K562 (cell line): ENCODE data around the gene ATG7. TPM values are rescaled to one million over a fixed set of nuclear protein-coding genes. Genes with fewer than 3 reads are reported as not detected.

Experiments used
- ATF1 ChIP-seq, 2 experiments: fragments of 450-650 bp in 1 of 2; IDR thresholded peaks; 2 replicates each; pipeline ENCODE4 v1.6.1; 2016; ENCODE audit warnings: missing compliant biosample characterization in 1 of 2, missing genetic modification characterization in 1 of 2
- FOSL1 ChIP-seq: fragments of 200-800 bp; sonication (Bioruptor generic); conservative IDR thresholded peaks from 2 replicates; pipeline ENCODE4 v1.6.1; 2016; ENCODE audit warnings: missing genetic modification characterization, missing compliant biosample characterization
- GTF2F1 ChIP-seq: IDR thresholded peaks from 2 replicates; pipeline ENCODE4 v1.6.1; 2011; ENCODE audit warnings: low read depth, low read length, improper control_type of control experiment
- KLF13 ChIP-seq: fragments of 450-650 bp; IDR thresholded peaks from 2 replicates; pipeline ENCODE4 v1.6.1; 2016; ENCODE audit warnings: missing genetic modification characterization, low read depth, mild to moderate bottlenecking, missing compliant biosample characterization, moderate library complexity, borderline replicate concordance
- LEF1 ChIP-seq: fragments of 450-650 bp; IDR thresholded peaks from 2 replicates; pipeline ENCODE4 v1.6.1; 2016; ENCODE audit warnings: mild to moderate bottlenecking
- PATZ1 ChIP-seq: fragments of 250-450 bp; sonication (Bioruptor Pico); IDR thresholded peaks from 2 replicates; pipeline ENCODE4 v1.5.0; 2020; ENCODE audit warnings: mild to moderate bottlenecking, borderline replicate concordance
- PML ChIP-seq: IDR thresholded peaks from 2 replicates; pipeline ENCODE4 v1.6.1; 2012; ENCODE audit warnings: low read length, inconsistent platforms
- RAD51 ChIP-seq: fragments of 450-650 bp; IDR thresholded peaks from 2 replicates; pipeline ENCODE4 v1.7.1; 2016; ENCODE audit warnings: low read depth, mild to moderate bottlenecking, borderline replicate concordance
- RFX1 ChIP-seq: fragments of 450-650 bp; IDR thresholded peaks from 2 replicates; pipeline ENCODE4 v1.6.1; 2016; ENCODE audit warnings: mild to moderate bottlenecking, moderate library complexity
- SOX6 ChIP-seq: fragments of 450-650 bp; IDR thresholded peaks from 2 replicates; pipeline ENCODE4 v1.6.1; 2014; ENCODE audit warnings: mild to moderate bottlenecking
- SP1 ChIP-seq: sonication (generic); formaldehyde crosslinking; IDR thresholded peaks from 2 replicates; pipeline ENCODE4 v1.8.1; 2022; ENCODE audit warnings: mild to moderate bottlenecking, missing genetic modification reagents
- SRSF9 ChIP-seq: fragments of 200-400 bp; formaldehyde crosslinking; IDR thresholded peaks from 2 replicates; pipeline ENCODE4 v1.6.1; 2017; ENCODE audit warnings: low read depth, low read length, borderline replicate concordance
- TBP ChIP-seq: optimal IDR thresholded peaks from 2 replicates; pipeline ENCODE3; 2011; ENCODE audit warnings: low read depth, low read length, improper control_type of control experiment
- TCF3 ChIP-seq: sonication (generic); formaldehyde crosslinking; IDR thresholded peaks from 2 replicates; pipeline ENCODE4 v1.4.0; 2020; ENCODE audit warnings: mild to moderate bottlenecking, missing genetic modification reagents
- TGIF2 ChIP-seq: sonication (generic); formaldehyde crosslinking; IDR thresholded peaks from 2 replicates; pipeline ENCODE4 v1.8.1; 2022; ENCODE audit warnings: mild to moderate bottlenecking, missing genetic modification reagents, moderate library complexity
- THRAP3 ChIP-seq: fragments of 450-650 bp; IDR thresholded peaks from 2 replicates; pipeline ENCODE4 v1.6.1; 2016; ENCODE audit warnings: mild to moderate bottlenecking, inconsistent platforms, borderline replicate concordance
- ZNF140 ChIP-seq: fragments of 250-450 bp; sonication (Bioruptor Pico); IDR thresholded peaks from 2 replicates; pipeline ENCODE4 v1.8.0; 2021; ENCODE audit warnings: moderate library complexity, mild to moderate bottlenecking, inconsistent platforms
- ZNF431 ChIP-seq: sonication (generic); formaldehyde crosslinking; IDR thresholded peaks from 2 replicates; pipeline ENCODE4 v1.8.0; 2022; ENCODE audit warnings: mild to moderate bottlenecking, missing genetic modification reagents
- ZNF445 ChIP-seq: fragments of 250-450 bp; sonication (Bioruptor Pico); IDR thresholded peaks from 2 replicates; pipeline ENCODE4 v1.4.0; 2020; ENCODE audit warnings: low read depth, mild to moderate bottlenecking, moderate library complexity
- ZNF589 ChIP-seq: fragments of 200-800 bp; sonication (Bioruptor generic); IDR thresholded peaks from 2 replicates; pipeline ENCODE4 v1.6.1; 2016; ENCODE audit warnings: low read depth, missing genetic modification characterization, missing compliant biosample characterization
- ZZZ3 ChIP-seq: fragments of 450-650 bp; IDR thresholded peaks from 2 replicates; pipeline ENCODE4 v1.6.1; 2016; ENCODE audit warnings: antibody characterized with exemption, mild to moderate bottlenecking, moderate library complexity
- polyA plus RNA-seq, 8 experiments: library from polyadenylated mRNA; depleted of rRNA in 4 of 8; stranded (reverse) in 5 of 8; unstranded in 3 of 8; fragments of >200 nt; fragmentation: Nextera tagmentation in 2 of 8; fragmentation: Illumina TruSeq in 1 of 8; extraction: Ambion mirVana in 2 of 8; extraction: Trizol in 1 of 8; gene quantifications; 2 replicates each; pipeline versions ENCODE4 v1.2.1 to v1.2.3, GENCODE V29; 2011 to 2014; ENCODE audit warnings: inconsistent platforms in 1 of 8, missing spikeins in 1 of 8
- total RNA-seq, 7 experiments: library from RNA; depleted of rRNA in 6 of 7; stranded (reverse); fragments of >200 nt in 6 of 7; fragmentation: Illumina TruSeq in 2 of 7; extraction: Trizol in 2 of 7; gene quantifications; 2 replicates each; pipeline versions ENCODE4 v1.2.1 to v1.2.3, GENCODE V29; 2011 to 2021; ENCODE audit warnings: low replicate concordance in 1 of 7
- TF ChIP-seq, protein P1 (sequence below): fragments of 450-650 bp; IDR thresholded peaks from one replicate; pipeline ENCODE4 v1.6.1; 2018; ENCODE audit warnings: mild to moderate bottlenecking, moderate library complexity; ENCODE audit not compliant: partially characterized antibody
- TF ChIP-seq, protein P2 (sequence below): IDR thresholded peaks from 2 replicates; pipeline ENCODE4 v1.6.1; 2012; ENCODE audit warnings: low read depth, low read length, improper control_type of control experiment, borderline replicate concordance
- TF ChIP-seq, protein P3 (sequence below): sonication (generic); formaldehyde crosslinking; IDR thresholded peaks from 2 replicates; pipeline ENCODE4 v1.9.0; 2022; ENCODE audit warnings: mild to moderate bottlenecking, missing genetic modification reagents

The ATG7 gene
- total and polyA plus RNA-seq, 9 of the 15 experiments (the other 6 are each of a cell fraction or from before 2014, with no cell fraction given) = 18.3 to 45.3 (median 33.6) TPM

- no peak for TF ChIP-seq PATZ1 (CRISPR knock-in tag)
- TF ChIP-seq ZNF140 (CRISPR knock-in tag) = no peak
- 0 out of 2 replicates have a peak, but pooled peaks have one; percentile 16 for TF ChIP-seq PML
- peak; percentile 57 for TF ChIP-seq SOX6
- TF ChIP-seq, protein P1, sequence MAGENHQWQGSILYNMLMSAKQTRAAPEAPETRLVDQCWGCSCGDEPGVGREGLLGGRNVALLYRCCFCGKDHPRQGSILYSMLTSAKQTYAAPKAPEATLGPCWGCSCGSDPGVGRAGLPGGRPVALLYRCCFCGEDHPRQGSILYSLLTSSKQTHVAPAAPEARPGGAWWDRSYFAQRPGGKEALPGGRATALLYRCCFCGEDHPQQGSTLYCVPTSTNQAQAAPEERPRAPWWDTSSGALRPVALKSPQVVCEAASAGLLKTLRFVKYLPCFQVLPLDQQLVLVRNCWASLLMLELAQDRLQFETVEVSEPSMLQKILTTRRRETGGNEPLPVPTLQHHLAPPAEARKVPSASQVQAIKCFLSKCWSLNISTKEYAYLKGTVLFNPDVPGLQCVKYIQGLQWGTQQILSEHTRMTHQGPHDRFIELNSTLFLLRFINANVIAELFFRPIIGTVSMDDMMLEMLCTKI = no peak
- peak; percentile 33; the same call in 1 of the 2 replicates for TF ChIP-seq RAD51
- TF ChIP-seq TBP = no peak
- no peak for TF ChIP-seq ATF1 (CRISPR knock-in tag; IDR thresholded peaks at IDR 0.05)
- peak; percentile 70 for TF ChIP-seq ATF1 (tag; IDR thresholded peaks at IDR 0.05)
- no peak for TF ChIP-seq TGIF2
- no peak for TF ChIP-seq SRSF9
- TF ChIP-seq GTF2F1 = no peak
- no peak for TF ChIP-seq ZNF431
- 0 out of 2 replicates have a peak, but pooled peaks have one; percentile 5 for TF ChIP-seq ZNF589 (CRISPR knock-in tag)
- TF ChIP-seq, protein P2, sequence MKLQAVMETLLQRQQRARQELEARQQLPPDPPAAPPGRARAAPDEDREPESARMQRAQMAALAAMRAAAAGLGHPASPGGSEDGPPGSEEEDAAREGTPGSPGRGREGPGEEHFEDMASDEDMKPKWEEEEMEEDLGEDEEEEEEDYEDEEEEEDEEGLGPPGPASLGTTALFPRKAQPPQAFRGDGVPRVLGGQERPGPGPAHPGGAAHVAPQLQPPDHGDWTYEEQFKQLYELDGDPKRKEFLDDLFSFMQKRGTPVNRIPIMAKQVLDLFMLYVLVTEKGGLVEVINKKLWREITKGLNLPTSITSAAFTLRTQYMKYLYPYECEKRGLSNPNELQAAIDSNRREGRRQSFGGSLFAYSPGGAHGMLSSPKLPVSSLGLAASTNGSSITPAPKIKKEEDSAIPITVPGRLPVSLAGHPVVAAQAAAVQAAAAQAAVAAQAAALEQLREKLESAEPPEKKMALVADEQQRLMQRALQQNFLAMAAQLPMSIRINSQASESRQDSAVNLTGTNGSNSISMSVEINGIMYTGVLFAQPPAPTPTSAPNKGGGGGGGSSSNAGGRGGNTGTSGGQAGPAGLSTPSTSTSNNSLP = no peak
- peak; percentile 51 for TF ChIP-seq FOSL1
- no peak for TF ChIP-seq RFX1
- TF ChIP-seq KLF13 (tag) = no peak
- no peak for TF ChIP-seq ZZZ3
- TF ChIP-seq, protein P3, sequence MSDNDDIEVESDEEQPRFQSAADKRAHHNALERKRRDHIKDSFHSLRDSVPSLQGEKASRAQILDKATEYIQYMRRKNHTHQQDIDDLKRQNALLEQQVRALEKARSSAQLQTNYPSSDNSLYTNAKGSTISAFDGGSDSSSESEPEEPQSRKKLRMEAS (CRISPR knock-in tag) = peak; percentile 79
- TF ChIP-seq ZNF445 (CRISPR knock-in tag) = no peak
- peak; percentile 32; the same call in 1 of the 2 replicates for TF ChIP-seq TCF3 (CRISPR knock-in tag)
- no peak for TF ChIP-seq THRAP3
- no peak for TF ChIP-seq SP1
- peak; percentile 71; the same call in 1 of the 2 replicates for TF ChIP-seq LEF1
Measured at GRCh38 chr3:11509173-11510000, 237.2 kb downstream of the ATG7 start (continued).
